Measurements from ENCODE around the gene APBB3.

GRCh38 chr5:140550147-140551079 lies 14.0 kb downstream of the APBB3 start:
- TF ChIP-seq EP300 (IDR thresholded peaks at IDR 0.05) (no peak), POLR2A (IDR thresholded peaks at IDR 0.05; ENCODE audit: low read depth) (no peak)
